ENCODE results near the gene ANKFN1. TPM values are rescaled to one million over a fixed set of nuclear protein-coding genes. Genes with fewer than 3 reads are reported as not detected.

Gene ANKFN1
- total and polyA plus RNA-seq, 10 of the 15 experiments (the other 5 are each of a cell fraction or from before 2014, with no cell fraction given) = 0.19 TPM; not detected in 9

GRCh38 chr17:56441308-56441707 is 288.0 kb downstream of the ANKFN1 start:
- BruUV-seq (replicated peaks) = no TSS peak
- in situ Hi-C loops (cut with MboI) = no loop called here
- TF ChIP-seq, protein P1, sequence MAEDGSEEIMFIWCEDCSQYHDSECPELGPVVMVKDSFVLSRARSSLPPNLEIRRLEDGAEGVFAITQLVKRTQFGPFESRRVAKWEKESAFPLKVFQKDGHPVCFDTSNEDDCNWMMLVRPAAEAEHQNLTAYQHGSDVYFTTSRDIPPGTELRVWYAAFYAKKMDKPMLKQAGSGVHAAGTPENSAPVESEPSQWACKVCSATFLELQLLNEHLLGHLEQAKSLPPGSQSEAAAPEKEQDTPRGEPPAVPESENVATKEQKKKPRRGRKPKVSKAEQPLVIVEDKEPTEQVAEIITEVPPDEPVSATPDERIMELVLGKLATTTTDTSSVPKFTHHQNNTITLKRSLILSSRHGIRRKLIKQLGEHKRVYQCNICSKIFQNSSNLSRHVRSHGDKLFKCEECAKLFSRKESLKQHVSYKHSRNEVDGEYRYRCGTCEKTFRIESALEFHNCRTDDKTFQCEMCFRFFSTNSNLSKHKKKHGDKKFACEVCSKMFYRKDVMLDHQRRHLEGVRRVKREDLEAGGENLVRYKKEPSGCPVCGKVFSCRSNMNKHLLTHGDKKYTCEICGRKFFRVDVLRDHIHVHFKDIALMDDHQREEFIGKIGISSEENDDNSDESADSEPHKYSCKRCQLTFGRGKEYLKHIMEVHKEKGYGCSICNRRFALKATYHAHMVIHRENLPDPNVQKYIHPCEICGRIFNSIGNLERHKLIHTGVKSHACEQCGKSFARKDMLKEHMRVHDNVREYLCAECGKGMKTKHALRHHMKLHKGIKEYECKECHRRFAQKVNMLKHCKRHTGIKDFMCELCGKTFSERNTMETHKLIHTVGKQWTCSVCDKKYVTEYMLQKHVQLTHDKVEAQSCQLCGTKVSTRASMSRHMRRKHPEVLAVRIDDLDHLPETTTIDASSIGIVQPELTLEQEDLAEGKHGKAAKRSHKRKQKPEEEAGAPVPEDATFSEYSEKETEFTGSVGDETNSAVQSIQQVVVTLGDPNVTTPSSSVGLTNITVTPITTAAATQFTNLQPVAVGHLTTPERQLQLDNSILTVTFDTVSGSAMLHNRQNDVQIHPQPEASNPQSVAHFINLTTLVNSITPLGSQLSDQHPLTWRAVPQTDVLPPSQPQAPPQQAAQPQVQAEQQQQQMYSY (CRISPR knock-in tag; IDR thresholded peaks at IDR 0.05) = no peak
- TF ChIP-seq NFIC (IDR thresholded peaks at IDR 0.05; ENCODE audit: low read depth, low read length) = no peak
- no peak for TF ChIP-seq ZNF207 (IDR thresholded peaks at IDR 0.05; ENCODE audit: borderline replicate concordance)
- TF ChIP-seq BRCA1 (IDR thresholded peaks at IDR 0.05; ENCODE audit: low read depth, low read length) = no peak
- TF ChIP-seq, protein P2, sequence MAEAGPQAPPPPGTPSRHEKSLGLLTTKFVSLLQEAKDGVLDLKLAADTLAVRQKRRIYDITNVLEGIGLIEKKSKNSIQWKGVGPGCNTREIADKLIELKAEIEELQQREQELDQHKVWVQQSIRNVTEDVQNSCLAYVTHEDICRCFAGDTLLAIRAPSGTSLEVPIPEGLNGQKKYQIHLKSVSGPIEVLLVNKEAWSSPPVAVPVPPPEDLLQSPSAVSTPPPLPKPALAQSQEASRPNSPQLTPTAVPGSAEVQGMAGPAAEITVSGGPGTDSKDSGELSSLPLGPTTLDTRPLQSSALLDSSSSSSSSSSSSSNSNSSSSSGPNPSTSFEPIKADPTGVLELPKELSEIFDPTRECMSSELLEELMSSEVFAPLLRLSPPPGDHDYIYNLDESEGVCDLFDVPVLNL (IDR thresholded peaks at IDR 0.05; ENCODE audit: low read depth, low read length) = no peak
- no peak for TF ChIP-seq NKRF (conservative IDR thresholded peaks at IDR 0.05)
- TF ChIP-seq JUNB (IDR thresholded peaks at IDR 0.05) = no peak
- TF ChIP-seq CREM (IDR thresholded peaks at IDR 0.05; ENCODE audit: low read depth) = no peak
- no peak for TF ChIP-seq EGR1 (IDR thresholded peaks at IDR 0.05; ENCODE audit: borderline replicate concordance in 1 of 2, low read depth in 2 of 2, low read length in 2 of 2)
- TF ChIP-seq SMC3 (IDR thresholded peaks at IDR 0.05; ENCODE audit: borderline replicate concordance, low read length) = no peak
- no peak for TF ChIP-seq NBN (IDR thresholded peaks at IDR 0.05)
- TF ChIP-seq ZBED1 (IDR thresholded peaks at IDR 0.05; ENCODE audit: borderline replicate concordance) = no peak
- TF ChIP-seq SMAD1 (IDR thresholded peaks at IDR 0.05; ENCODE audit: low read depth, partially characterized antibody) = no peak
- no peak for TF ChIP-seq E4F1 (IDR thresholded peaks at IDR 0.05; ENCODE audit: borderline replicate concordance, partially characterized antibody)
- no peak for TF ChIP-seq YBX1 (IDR thresholded peaks at IDR 0.05)
- TF ChIP-seq POLR2A (IDR thresholded peaks at IDR 0.05; ENCODE audit: low read depth, low read length) = no peak

More at GRCh38 chr17:56441308-56441707, 288.0 kb downstream of the ANKFN1 start:
- Histone ChIP-seq H3K4me1 (ENCODE audit: control insufficient read depth, insufficient read depth, low read length) (no peaks in the 10 kb centered on the region), H3K9ac (ENCODE audit: control insufficient read depth, insufficient read depth, low read length) (no peak overlapping the region), H3K4me3 (no peak overlapping the region), H3K4me2 (ENCODE audit: control insufficient read depth, insufficient read depth) (no peak overlapping the region), H4K20me1 (ENCODE audit: control insufficient read depth, insufficient read depth) (no peaks in the 10 kb centered on the region), H3K79me2 (ENCODE audit: control insufficient read depth, insufficient read depth, low read length) (no peaks in the 10 kb centered on the region), H3K27me3 (replicated peaks in 1 of 2; ENCODE audit: control insufficient read depth in 2 of 2, insufficient read depth in 2 of 2, low read length in 1 of 2) (peaks cover 1 to 2% of the 10 kb centered on the region in 2 experiments; a peak in 2 of 4 replicates), H3K27ac (ENCODE audit: control insufficient read depth, insufficient read depth) (no peak overlapping the region), H3K9me3 (replicated peaks; ENCODE audit: control insufficient read depth, insufficient read depth, low read length) (no peaks in the 10 kb centered on the region), H2AFZ (ENCODE audit: control insufficient read depth, low read depth, low read length) (no peak overlapping the region), H3K36me3 (ENCODE audit: control insufficient read depth in 2 of 2, insufficient read depth in 2 of 2, low read length in 1 of 2) (no peaks in the 10 kb centered on the region)
- DNase-seq (ENCODE audit: low read depth, low spot score) = no peak
- no peak for ATAC-seq
- POLR2A ChIA-PET = no interaction called here
- CTCF ChIA-PET = no interaction called here
- FAIRE-seq = no peak
- WGBS (ENCODE audit: insufficient coverage, insufficient replicate concordance, low lambda C conversion rate, missing lambda C conversion rate) = 12% methylated on average over 3 of the region's 3 CpGs
- SMC1A ChIA-PET (ENCODE audit: uncharacterized antibody, unreplicated experiment) = no interaction called here
- RAD21 ChIA-PET (ENCODE audit: unreplicated experiment) = no interaction called here
- intact Hi-C loops (cut with micrococcal nuclease; ENCODE audit: unreplicated experiment) = no loop called here
